ENCODE measurements around the gene ORMDL3. TPM values are rescaled to one million over a fixed set of nuclear protein-coding genes. Genes with fewer than 3 reads are reported as not detected.
"Not testable (repeated sequence)": the region's sequence is repeated elsewhere in the genome, so short reads cannot be mapped to it uniquely, and the experiment has no call there.

Gene ORMDL3
- total RNA-seq, 4 donors from 2014 or later: 17.3 to 36.2 (median 29.6) TPM

DNA sequence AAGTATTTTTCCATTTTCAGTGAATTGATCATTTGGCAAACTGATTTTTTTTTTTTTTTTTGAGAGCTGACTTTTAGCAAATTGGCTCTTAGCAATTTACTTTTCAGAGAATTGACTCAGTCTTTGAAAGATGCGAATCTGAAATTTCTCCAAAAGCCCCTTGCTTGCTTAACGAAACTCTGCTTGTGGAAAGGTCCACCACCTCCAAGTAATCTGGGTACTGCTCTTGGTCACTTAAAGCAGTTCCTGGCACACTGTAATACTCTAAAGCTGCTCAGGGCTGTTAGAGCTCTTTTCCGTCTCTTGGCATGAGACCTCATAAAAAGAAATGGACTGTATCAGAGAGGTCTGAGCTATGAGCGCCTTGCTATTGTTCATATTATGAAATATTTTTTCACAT lies 11.8 kb downstream of the ORMDL3 start:
- ATAC-seq (no peak), DNase-seq (no peak)
- Histone ChIP-seq H3K36me3 (no peaks in the 10 kb centered on the region), H3K9me3 (no peaks in the 10 kb centered on the region), H3K4me3 (no peak overlapping the region), H3K27ac (no peak overlapping the region), H3K27me3 (no peaks in the 10 kb centered on the region), H3K4me1 (no peaks in the 10 kb centered on the region)
- intact Hi-C loops (cut with DNase I; ENCODE audit: low total_unique reads) (no loop called here), in situ Hi-C loops (cut with MboI; ENCODE audit: low sequenced_read_pairs in 4 of 4) (no loop called here)
- no peak for TF ChIP-seq POLR2A (IDR thresholded peaks at IDR 0.05)
- TF ChIP-seq CTCF (IDR thresholded peaks at IDR 0.05 in 4 of 5, conservative IDR thresholded peaks at IDR 0.05 in 1 of 5): no peak

DNA sequence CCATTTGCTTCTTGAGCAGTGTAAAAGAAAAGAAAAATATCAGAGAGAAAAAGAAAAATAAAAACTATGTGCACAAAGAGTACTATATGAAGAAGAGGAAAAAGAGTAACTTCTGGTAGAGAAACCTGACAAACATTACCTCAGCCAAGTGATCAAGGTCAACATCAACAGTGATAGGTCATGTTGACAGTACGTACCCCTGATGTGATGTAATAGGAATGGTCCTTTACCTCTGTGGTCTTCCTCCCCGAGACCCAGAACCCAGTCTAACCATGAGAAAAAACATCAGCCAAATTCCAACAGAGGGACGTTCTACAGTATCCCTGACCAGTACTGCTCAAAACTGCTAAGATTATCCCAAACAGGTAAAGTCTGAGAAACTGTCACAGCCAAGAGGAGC lies 13.4 kb downstream of the ORMDL3 start:
- no peaks in the 10 kb centered on the region for H3K4me1 ChIP-seq
- H3K9me3 ChIP-seq: no peaks in the 10 kb centered on the region
- DNase-seq (no peak), ATAC-seq (no peak)
- TF ChIP-seq POLR2A (IDR thresholded peaks at IDR 0.05) (no peak), CTCF (IDR thresholded peaks at IDR 0.05 in 4 of 5, conservative IDR thresholded peaks at IDR 0.05 in 1 of 5) (no peak)
- no peak overlapping the region for H3K4me3 ChIP-seq
- in situ Hi-C loops (cut with MboI; ENCODE audit: low sequenced_read_pairs in 4 of 4): no loop called here
- intact Hi-C loops (cut with DNase I; ENCODE audit: low total_unique reads): no loop called here
- H3K27me3 ChIP-seq: no peaks in the 10 kb centered on the region
- no peaks in the 10 kb centered on the region for H3K36me3 ChIP-seq
- H3K27ac ChIP-seq: no peak overlapping the region

DNA sequence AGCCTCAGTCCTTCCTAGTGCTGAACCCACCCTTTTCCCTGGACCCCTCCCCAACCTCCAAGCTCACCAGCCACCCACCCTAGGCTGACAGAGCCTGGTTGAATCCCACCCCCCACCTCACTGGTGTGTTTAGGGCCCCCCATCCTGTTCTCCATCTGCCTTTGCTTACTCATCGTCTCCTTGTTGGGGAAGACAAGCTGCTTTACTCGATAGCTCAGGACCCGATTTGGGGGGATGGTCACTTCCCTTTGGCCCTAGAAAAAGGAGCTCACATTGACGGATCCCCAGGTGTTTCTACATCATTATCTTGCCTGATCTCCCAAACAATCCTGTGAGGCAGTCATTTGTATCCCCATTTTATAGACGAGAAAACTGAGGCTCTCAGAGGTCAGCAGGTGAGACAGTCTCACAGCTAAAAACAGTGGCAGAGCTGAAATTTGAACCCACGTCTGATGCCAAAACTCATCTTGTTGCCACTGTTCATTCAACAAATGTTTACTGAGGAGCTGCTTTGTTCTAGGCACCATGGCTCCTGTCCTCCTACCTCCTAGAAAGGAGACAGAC lies 18.5 kb downstream of the ORMDL3 start:
- no peaks in the 10 kb centered on the region for H3K36me3 ChIP-seq
- DNase-seq: no peak
- no peak overlapping the region for H3K27ac ChIP-seq
- intact Hi-C loops (cut with DNase I; ENCODE audit: low total_unique reads) (no loop called here), in situ Hi-C loops (cut with MboI; ENCODE audit: low sequenced_read_pairs in 4 of 4) (no loop called here)
- no peak overlapping the region for H3K4me3 ChIP-seq
- no peak for TF ChIP-seq CTCF (IDR thresholded peaks at IDR 0.05 in 4 of 5, conservative IDR thresholded peaks at IDR 0.05 in 1 of 5)
- no peaks in the 10 kb centered on the region for H3K27me3 ChIP-seq
- no peak for ATAC-seq
- no peaks in the 10 kb centered on the region for H3K4me1 ChIP-seq
- no peaks in the 10 kb centered on the region for H3K9me3 ChIP-seq

DNA sequence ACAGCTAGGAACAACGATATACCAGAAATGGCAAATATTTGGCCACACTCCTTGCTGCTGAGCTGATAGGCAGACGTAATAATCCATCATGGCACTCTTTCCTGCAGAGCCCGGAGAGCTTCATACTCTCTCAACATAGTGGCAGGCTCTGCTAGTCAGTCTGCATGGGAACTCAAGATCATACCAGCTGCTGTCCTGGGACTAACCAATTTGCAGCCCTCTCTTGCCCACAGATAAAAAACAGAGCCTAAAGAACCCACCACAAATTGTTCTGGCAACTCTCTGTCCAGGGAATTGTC lies 22.5 kb downstream of the ORMDL3 start:
- intact Hi-C loops (cut with DNase I; ENCODE audit: low total_unique reads): no loop called here
- in situ Hi-C loops (cut with MboI; ENCODE audit: low sequenced_read_pairs in 4 of 4): no loop called here
- H3K27me3 ChIP-seq: no peaks in the 10 kb centered on the region
- no peaks in the 10 kb centered on the region for H3K4me1 ChIP-seq
- no peak for ATAC-seq
- H3K36me3 ChIP-seq: no peaks in the 10 kb centered on the region
- no peak overlapping the region for H3K4me3 ChIP-seq
- TF ChIP-seq CTCF (IDR thresholded peaks at IDR 0.05 in 4 of 5, conservative IDR thresholded peaks at IDR 0.05 in 1 of 5) (no peak), POLR2A (IDR thresholded peaks at IDR 0.05) (no peak)
- DNase-seq: no peak
- H3K27ac ChIP-seq: no peak overlapping the region
- no peaks in the 10 kb centered on the region for H3K9me3 ChIP-seq

DNA sequence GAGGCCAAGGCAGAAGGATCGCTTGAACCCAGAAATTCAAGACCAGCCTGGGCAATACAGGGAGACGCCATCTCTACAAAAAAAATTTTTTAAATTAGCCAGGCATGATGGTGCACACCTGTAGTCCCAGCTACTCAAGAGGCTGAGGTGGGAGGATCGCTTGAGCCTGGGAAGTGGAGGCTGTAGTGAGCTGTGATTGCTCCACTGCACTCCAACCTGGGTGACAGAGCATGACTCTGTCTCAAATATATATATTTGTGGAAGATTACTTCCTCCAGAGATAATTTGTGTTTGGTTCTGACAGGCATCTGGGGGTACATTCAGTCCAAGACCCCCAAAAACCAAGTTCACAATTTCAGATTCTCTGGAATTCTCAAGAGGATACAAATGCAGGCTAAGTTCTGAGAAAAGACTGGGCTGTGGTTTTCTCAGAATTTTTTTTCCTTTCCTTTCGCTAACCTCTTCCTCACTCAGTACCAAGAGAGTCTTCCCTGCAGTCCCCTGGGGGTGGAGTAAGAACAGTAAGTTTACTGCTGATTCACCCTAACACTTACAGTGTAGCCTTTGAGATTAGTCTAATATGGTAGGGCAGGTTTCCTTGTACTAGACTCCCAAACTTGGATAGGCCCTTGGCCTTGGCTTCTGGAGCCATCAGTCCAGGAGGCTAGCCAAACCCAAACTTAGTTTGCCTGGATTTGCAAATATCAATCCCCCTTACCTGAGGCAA lies 24.1 kb downstream of the ORMDL3 start:
- no peaks in the 10 kb centered on the region for H3K36me3 ChIP-seq
- H3K4me3 ChIP-seq: no peak overlapping the region
- in situ Hi-C loops (cut with MboI; ENCODE audit: low sequenced_read_pairs in 4 of 4): no loop called here
- no peak for ATAC-seq
- no peaks in the 10 kb centered on the region for H3K27me3 ChIP-seq
- intact Hi-C loops (cut with DNase I; ENCODE audit: low total_unique reads): no loop called here
- no peak for DNase-seq
- no peak overlapping the region for H3K27ac ChIP-seq
- no peaks in the 10 kb centered on the region for H3K4me1 ChIP-seq
- H3K9me3 ChIP-seq: no peaks in the 10 kb centered on the region
- TF ChIP-seq CTCF (IDR thresholded peaks at IDR 0.05 in 4 of 5, conservative IDR thresholded peaks at IDR 0.05 in 1 of 5) (no peak), POLR2A (IDR thresholded peaks at IDR 0.05) (no peak)

DNA sequence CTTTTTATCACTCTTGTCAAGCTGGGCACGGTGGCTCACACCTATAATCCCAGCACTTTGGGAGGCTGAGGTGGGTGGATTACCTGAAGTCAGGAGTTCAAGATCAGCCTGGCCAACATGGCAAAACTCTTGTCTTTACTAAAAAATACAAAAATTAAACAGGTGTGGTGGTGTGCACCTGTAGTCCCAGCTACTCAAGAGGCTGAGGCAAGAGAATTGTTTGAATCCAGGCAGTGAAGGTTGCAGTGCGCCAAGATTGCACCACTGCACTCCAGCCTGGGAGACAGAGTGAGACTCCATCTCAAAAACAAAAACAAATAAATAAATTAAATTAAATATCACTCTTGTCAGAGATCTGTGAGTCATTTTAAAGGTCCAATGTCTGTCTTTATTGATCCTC lies 25.4 kb downstream of the ORMDL3 start:
- H3K4me1 ChIP-seq; H3K9me3 ChIP-seq; H3K36me3 ChIP-seq; in situ Hi-C loops (cut with MboI; ENCODE audit: low sequenced_read_pairs in 4 of 4); H3K27ac ChIP-seq; intact Hi-C loops (cut with DNase I; ENCODE audit: low total_unique reads); H3K27me3 ChIP-seq; DNase-seq; H3K4me3 ChIP-seq; ATAC-seq: not testable (repeated sequence)

All from gastrocnemius medialis (tissue), 4 donors.